ENCODE data around the gene FAH. TPM values are rescaled to one million over a fixed set of nuclear protein-coding genes. Genes with fewer than 3 reads are reported as not detected.
"Not testable (repeated sequence)": the region's sequence is repeated elsewhere in the genome, so short reads cannot be mapped to it uniquely, and the experiment has no call there.

The FAH gene
- 14.6 TPM for total RNA-seq

DNA sequence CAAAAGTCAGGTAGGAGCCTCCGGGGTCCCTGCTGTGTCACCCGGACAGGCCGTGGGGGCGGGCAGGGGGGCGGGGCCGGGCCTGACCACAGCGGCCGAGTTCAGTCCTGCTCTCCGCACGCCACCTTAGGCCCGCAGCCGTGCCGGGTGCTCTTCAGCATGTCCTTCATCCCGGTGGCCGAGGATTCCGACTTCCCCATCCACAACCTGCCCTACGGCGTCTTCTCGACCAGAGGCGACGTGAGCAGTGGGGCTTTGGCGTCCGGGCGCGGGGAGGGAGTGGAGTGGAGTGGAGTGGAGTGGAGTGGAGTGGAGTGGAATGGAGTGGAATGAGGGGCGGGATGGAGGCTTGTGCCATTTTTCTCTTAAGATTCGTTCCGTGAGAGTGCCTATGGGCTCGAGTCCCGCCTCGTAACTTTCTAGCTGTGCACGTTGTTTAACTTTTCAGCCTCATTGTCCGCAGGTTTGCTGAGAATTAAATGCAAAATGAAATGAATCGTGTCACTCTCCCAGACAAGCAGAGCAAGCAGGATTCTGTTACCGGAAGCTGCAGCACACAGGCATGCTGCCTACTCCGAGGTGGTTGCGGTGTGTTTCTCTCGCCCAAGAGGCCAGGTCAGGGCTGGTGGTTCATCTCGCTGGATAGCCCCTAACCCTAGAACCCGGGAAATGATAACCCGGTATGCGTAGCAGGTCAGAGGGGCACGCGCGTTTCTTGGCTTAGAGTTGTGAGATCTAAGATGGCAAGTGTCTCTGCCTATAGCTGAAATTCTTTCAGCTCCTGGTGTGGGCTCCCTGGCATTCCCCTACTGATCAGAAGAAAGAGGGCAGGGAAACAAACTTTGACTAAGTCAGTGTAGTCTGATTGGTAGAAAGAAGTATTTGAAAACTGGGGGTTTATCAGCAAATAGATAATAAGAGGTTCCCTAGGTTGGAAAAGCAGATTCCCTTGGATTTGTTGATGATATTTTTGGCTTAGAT, at the start of gene FAH:
Gene FAH (plus strand): TSS at position 104 of the 981 bp plus-strand sequence. CDS start 56 bp downstream, at position 160.
- peak; percentile 66 for ATAC-seq

DNA sequence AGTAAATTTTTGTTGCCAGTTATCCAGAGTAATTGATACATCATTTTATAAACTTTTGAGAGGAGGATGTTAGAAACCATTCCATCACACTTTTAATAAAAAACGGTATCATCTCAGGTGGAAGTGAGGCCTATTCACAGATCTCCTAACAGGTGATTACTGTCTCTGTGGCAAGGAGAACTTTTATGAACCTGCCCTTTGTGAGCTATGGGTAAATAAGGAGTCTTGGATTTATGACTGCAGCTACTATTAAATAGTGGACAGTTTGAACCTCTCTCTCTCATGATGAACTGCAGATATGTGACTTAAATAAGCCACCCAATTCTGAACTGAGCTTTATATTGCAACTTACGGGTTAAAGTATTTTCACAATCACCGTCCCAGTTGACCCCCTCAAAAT, 47.6 kb upstream of the FAH start:
- ATAC-seq, result no peak

GRCh38 chr15:80105595-80105994, 47.2 kb upstream of the FAH start:
- ATAC-seq, result peak; percentile 65

GRCh38 chr15:80106051-80106450, 46.7 kb upstream of the FAH start:
- ATAC-seq, result no peak

DNA sequence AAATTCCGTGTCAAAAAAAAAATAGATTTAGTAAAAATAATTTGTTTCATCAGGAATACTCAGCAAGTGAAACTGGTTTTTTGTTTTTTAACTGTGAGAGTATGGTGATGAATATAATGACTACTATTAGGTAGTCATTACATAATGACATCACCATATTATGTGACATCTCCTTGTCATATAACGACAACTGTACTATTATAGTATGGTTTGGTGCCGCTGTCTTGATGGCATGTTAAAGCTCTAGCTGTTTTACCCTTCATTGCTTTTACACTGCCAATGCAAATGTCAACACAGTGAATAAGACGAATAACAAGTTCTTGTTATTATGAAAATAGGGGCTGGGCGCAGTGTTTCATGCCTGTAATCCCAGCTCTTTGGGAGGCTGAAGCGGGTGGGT, 45.6 kb upstream of the FAH start:
- ATAC-seq, result peak; percentile 83

DNA sequence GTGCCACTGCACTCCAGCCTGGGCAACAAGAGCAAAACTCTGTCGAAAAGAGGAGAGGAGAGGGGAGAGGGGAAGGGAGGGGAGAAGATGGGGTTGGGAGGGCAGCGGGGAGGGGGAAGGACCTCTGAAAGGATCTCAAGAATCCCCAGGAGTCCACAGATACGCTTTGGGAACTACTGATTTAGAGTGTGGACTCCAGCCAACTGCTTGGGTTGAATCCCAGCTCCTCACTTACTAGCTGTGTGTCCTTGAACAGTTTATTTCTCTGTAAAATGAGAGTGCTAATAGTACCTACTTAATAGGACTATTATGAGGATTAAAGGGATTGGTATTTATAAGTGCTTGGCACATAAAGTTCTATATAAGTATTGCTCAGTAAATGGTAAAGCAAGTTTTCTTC, 45.0 kb upstream of the FAH start:
- no peak for ATAC-seq

GRCh38 chr15:80109388-80109787, 43.4 kb upstream of the FAH start:
- no peak for ATAC-seq

GRCh38 chr15:80110920-80111319, 41.9 kb upstream of the FAH start:
- ATAC-seq, result no peak

DNA sequence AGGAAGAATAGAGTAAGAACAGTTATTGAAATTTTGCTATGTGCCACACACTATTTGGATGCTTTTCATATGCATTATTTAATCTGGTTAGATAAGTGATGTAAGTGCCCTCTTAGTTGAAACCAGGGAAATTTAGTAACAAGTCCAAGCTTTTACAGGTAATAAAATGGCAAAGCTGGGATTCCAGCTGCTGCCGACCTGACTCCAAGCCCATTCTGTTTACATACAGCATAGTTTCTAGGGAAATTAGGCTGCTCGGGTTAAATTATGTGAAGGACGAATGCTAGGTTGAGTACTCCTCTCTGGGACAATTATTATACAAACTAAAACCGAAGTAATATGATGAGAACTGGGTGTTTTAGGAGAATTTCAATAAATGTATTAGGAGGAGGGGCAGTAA, 38.7 kb upstream of the FAH start:
- ATAC-seq, result no peak

DNA sequence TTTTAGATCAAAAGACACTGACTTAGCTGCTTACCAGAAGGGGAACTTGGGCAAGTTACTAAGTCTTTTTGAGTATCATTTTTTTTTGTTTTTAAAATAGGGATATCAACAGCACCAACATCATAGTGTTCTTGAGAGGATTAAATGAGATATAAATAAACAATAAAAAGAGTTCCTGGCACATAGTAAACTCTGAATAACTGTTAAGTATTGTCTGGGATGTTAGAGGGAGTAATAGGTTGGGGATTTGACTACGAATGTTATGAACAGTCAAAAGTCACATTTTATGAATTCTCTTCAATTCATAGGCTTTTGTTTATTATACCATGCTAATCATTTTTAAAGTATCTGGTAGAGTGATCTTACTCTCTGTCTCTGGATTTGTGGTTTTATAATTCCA, 37.8 kb upstream of the FAH start:
- ATAC-seq, result no peak

GRCh38 chr15:80118956-80119355, 33.8 kb upstream of the FAH start:
- no peak for ATAC-seq

GRCh38 chr15:80120636-80121035, 32.2 kb upstream of the FAH start:
- no peak for ATAC-seq

DNA sequence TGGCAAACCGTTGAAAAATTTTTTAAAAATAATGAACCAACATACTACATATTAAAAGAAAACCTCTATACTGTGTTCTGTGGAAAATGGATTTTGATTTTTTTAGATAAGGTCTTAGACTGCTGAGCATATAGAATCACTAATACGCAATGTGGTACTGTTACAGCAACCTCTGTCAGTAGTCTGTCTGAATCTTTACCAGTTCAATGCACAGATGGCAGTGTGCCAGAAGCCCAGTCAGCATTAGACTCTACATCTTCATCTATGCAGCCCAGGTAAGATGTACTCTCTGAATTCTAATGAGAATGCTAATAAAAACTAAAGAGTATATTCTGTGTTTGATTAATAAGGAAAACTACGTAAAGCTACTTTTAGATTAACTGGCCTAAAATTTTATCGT, 31.3 kb upstream of the FAH start:
- ATAC-seq, result no peak

GRCh38 chr15:80123034-80123433, 29.8 kb upstream of the FAH start:
- no peak for ATAC-seq

GRCh38 chr15:80127253-80127652, 25.5 kb upstream of the FAH start:
- not testable (repeated sequence) for ATAC-seq

DNA sequence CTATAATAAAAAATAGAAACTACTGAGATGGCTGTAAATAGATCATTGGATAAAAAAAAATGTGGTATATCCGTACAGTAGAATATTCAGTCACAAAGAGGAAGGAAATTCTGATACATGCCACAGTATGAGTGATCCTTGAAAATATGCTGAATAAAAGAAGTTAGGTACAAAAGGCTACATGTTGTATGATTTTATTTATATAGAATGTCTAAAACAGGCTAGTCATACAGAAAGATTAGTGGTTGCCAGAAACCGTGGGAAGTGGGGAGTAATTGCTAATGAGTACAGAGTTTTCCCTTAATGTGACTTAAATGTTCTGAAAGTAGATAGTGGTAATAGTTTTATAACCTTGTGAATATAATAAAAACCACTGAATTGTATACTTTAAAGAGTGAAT, 24.9 kb upstream of the FAH start:
- no peak for ATAC-seq

DNA sequence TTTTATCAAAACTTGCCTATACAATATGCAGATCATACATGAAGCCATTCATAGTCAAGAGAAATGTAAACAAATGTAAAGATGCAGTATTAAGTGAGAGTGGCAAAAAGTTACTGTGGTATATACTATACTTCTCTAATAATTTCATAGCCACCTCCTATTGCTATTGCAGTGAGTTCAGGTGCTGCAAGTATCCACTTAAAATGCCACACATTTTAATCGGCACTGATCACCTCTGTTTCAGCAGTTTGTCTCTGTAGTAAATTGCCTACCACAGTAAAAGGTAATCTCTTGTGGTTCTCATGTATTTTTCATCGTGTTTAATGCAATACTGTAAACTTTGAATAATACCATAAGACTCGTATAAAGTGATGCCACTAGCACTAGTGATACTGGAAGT, 20.4 kb upstream of the FAH start:
- ATAC-seq, result no peak

DNA sequence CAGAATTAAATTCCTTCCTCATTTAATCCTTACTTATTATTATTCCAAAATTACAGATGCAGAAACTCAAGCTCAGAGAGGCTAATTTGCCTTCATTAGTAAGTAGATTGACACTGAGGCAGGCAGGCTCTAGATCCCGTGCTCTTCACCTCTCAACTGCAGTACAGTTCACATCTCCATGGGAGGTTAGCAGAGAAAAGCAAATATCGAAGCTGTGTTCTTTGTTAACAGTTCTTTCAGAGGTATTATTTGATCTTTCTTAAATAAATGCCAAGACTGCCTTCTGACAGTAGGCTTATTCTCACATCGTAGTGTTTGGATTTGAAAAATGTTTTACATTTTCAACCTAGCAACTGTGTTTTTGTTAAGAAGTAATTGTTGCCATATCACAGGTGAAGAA, 15.9 kb upstream of the FAH start:
- ATAC-seq, result no peak

GRCh38 chr15:80138961-80139360, 13.8 kb upstream of the FAH start:
- no peak for ATAC-seq

GRCh38 chr15:80140909-80141308, 11.9 kb upstream of the FAH start:
- no peak for ATAC-seq

DNA sequence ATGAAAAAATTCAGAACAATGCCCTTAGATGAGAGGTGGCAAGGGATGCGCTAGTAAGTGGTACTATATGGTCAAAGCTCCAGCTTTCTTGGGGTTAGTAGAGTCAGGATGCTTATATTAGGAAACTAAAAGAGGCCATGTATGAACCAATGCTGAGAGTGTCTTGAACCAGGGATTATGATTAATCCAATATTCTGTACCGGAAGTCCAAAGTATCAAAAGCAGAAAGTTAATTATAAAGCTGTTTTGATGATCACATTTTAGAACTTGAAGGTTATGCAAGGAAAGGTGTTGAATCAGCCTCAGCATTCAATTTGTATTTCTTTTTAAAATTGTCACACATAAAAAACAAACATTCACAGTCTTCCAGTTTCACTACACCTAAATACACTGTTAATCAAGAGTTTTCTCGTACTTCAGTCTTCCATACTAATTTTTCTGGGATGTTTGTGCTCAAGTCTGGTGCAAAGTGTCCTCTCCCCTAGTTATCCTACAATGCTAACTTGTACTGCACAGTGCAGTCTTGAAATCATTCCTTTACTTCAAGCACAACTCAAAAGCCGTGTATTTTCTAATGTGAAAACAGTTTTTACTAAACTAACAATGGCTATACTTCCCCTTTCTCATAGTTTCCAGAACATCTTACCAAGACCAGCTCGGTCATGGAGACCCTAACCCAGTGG, 10.7 kb upstream of the FAH start:
- no peak for ATAC-seq

DNA sequence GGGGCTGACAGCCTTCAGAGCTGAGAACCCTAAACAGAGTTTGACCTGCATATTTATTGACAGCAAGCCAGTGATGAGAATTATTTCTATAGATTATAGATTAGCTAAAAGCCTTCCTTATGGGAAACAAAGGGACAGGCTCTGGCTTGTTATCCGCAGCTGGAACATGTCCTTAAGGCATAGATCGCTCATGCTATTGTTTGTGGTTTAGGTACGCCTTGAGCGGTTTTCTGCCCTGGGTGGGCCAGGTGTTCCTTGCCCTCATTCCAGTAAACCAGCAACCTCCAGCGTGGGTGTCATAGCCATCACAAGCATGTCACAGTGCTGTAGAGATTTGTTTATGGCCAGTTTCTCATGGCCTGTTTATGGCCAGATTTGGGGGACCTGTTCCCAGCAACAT, 10.2 kb upstream of the FAH start:
- no peak for ATAC-seq

- ATAC-seq, result no peak
Observed at GRCh38 chr15:80151148-80151547, 1.7 kb upstream of the FAH start.

DNA sequence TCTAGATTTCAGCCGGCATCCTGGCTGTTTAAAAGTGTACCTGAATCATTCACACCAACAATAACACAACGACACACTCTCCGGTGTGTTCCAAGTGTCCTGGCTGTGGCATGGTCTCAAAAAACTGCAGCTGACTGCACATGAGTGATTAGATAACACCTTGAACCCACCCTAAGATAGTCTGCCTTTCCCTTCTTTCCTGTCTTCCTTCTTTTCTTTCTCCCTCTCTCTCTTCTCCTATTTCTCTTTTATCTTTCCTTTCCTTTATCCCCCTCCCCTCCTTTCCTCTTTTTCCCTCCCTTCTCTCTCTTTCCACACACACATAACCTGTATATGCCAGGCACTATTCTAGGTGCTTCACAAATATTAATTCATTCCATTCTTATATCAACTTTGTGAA, 1.2 kb upstream of the FAH start:
- no peak for ATAC-seq

Data from esophagus mucosa (tissue), 1 donor.